ENCODE data around the gene TRIP13. TPM values are rescaled to one million over a fixed set of nuclear protein-coding genes. Genes with fewer than 3 reads are reported as not detected.

TRIP13 gene
- total RNA-seq, 1 experiment from 2014 or later, result 45.9 TPM

DNA sequence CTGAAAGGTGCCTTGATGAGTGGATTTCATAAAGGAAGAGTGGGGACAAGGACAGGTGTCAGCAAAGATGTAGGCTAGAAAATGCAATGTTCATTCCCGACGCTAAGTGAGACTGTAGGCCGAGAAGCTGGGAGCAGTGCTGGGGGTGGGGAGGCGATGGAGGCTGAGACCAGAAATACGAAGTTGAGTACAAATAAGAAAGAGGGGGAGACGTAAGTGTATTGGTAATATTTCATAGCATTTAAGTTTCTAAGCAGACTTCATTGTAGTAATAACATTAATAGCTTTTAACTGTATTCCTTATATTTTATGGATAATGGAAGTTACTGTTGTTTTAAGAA is 11.0 kb downstream of the TRIP13 start:
- Histone ChIP-seq H3K4me1 (ENCODE audit: control insufficient read depth, insufficient read depth, low read length) (no peaks in the 10 kb centered on the region), H3K4me3 (ENCODE audit: low read depth in 2 of 2, low read length in 2 of 2) (no peak overlapping the region), H3K36me3 (ENCODE audit: control insufficient read depth, insufficient read depth, low read length) (peaks cover 23% of the 10 kb centered on the region), H3K27me3 (ENCODE audit: control insufficient read depth, insufficient read depth, low read length) (no peaks in the 10 kb centered on the region), H3K9me3 (ENCODE audit: control insufficient read depth, insufficient read depth, low read depth, low read length) (no peaks in the 10 kb centered on the region), H3K27ac (ENCODE audit: low read length) (no peak overlapping the region)
- TF ChIP-seq, protein P1, sequence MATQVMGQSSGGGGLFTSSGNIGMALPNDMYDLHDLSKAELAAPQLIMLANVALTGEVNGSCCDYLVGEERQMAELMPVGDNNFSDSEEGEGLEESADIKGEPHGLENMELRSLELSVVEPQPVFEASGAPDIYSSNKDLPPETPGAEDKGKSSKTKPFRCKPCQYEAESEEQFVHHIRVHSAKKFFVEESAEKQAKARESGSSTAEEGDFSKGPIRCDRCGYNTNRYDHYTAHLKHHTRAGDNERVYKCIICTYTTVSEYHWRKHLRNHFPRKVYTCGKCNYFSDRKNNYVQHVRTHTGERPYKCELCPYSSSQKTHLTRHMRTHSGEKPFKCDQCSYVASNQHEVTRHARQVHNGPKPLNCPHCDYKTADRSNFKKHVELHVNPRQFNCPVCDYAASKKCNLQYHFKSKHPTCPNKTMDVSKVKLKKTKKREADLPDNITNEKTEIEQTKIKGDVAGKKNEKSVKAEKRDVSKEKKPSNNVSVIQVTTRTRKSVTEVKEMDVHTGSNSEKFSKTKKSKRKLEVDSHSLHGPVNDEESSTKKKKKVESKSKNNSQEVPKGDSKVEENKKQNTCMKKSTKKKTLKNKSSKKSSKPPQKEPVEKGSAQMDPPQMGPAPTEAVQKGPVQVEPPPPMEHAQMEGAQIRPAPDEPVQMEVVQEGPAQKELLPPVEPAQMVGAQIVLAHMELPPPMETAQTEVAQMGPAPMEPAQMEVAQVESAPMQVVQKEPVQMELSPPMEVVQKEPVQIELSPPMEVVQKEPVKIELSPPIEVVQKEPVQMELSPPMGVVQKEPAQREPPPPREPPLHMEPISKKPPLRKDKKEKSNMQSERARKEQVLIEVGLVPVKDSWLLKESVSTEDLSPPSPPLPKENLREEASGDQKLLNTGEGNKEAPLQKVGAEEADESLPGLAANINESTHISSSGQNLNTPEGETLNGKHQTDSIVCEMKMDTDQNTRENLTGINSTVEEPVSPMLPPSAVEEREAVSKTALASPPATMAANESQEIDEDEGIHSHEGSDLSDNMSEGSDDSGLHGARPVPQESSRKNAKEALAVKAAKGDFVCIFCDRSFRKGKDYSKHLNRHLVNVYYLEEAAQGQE (IDR thresholded peaks at IDR 0.05; ENCODE audit: insufficient read depth in 1 of 2, low read depth in 2 of 2, low read length in 1 of 2), result no peak
- TF ChIP-seq, protein P2, sequence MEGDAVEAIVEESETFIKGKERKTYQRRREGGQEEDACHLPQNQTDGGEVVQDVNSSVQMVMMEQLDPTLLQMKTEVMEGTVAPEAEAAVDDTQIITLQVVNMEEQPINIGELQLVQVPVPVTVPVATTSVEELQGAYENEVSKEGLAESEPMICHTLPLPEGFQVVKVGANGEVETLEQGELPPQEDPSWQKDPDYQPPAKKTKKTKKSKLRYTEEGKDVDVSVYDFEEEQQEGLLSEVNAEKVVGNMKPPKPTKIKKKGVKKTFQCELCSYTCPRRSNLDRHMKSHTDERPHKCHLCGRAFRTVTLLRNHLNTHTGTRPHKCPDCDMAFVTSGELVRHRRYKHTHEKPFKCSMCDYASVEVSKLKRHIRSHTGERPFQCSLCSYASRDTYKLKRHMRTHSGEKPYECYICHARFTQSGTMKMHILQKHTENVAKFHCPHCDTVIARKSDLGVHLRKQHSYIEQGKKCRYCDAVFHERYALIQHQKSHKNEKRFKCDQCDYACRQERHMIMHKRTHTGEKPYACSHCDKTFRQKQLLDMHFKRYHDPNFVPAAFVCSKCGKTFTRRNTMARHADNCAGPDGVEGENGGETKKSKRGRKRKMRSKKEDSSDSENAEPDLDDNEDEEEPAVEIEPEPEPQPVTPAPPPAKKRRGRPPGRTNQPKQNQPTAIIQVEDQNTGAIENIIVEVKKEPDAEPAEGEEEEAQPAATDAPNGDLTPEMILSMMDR (IDR thresholded peaks at IDR 0.05), result no peak
- no peak for TF ChIP-seq TCF7L2 (IDR thresholded peaks at IDR 0.05; ENCODE audit: low read depth, low read length)
- no peak for TF ChIP-seq POLR2AphosphoS5 (IDR thresholded peaks at IDR 0.05; ENCODE audit: low read depth, low read length)
- no TSS peak for BruUV-seq (replicated peaks)
- no peak for DNase-seq (ENCODE audit: low read depth, low spot score)
- intact Hi-C loops (cut with micrococcal nuclease; ENCODE audit: unreplicated experiment) (loop anchor here (5.0 kb wide), 1 partner anchor 231 kb away; no protein-coding TSS in a partner anchor), in situ Hi-C loops (cut with HindIII; ENCODE audit: low pct_unique_long_range_greater_than_20kb, low sequenced_read_pairs) (no loop called here)
- ChIA-PET POLR2A (no interaction called here), CTCF (no interaction called here)
- ATAC-seq, result no peak

DNA sequence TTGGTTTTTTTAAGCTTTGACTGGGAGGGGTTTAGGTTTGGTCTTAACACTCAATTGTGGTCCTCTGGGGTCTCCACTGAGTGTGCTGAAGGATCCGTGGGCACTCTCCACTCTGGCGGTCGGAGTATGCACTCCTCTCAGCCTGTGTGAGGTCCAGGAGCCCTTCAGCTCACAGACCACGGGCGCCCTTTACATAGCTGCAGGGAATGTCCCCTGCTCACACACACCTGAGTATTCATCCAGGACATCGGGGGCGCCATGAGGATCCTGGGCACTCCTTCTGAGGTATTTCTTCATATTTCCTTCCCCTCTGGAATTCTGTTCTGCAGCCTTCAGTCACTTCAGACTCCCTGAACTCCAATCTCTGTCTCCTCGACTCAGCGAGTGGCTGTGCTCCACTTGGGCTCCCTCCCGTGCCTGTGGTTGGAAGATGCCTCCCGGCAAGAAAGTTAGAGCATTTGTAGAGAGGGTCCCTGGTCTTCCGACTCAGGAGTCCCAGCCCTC is 12.5 kb downstream of the TRIP13 start:
- ATAC-seq (no peak), DNase-seq (ENCODE audit: low read depth, low spot score) (no peak)
- Histone ChIP-seq H3K27ac (ENCODE audit: low read length) (no peak overlapping the region), H3K36me3 (ENCODE audit: control insufficient read depth, insufficient read depth, low read length) (peaks cover 26% of the 10 kb centered on the region), H3K9me3 (ENCODE audit: control insufficient read depth, insufficient read depth, low read depth, low read length) (no peaks in the 10 kb centered on the region), H3K27me3 (ENCODE audit: control insufficient read depth, insufficient read depth, low read length) (no peaks in the 10 kb centered on the region), H3K4me1 (ENCODE audit: control insufficient read depth, insufficient read depth, low read length) (no peaks in the 10 kb centered on the region), H3K4me3 (ENCODE audit: low read depth in 2 of 2, low read length in 2 of 2) (no peak overlapping the region)
- in situ Hi-C loops (cut with HindIII; ENCODE audit: low pct_unique_long_range_greater_than_20kb, low sequenced_read_pairs), result no loop called here
- CTCF ChIA-PET, result no interaction called here
- intact Hi-C loops (cut with micrococcal nuclease; ENCODE audit: unreplicated experiment), result no loop called here
- TF ChIP-seq, protein P2 (IDR thresholded peaks at IDR 0.05), result no peak
- TF ChIP-seq POLR2AphosphoS5 (IDR thresholded peaks at IDR 0.05; ENCODE audit: low read depth, low read length), result no peak
- no peak for TF ChIP-seq SIN3A (IDR thresholded peaks at IDR 0.05; ENCODE audit: borderline replicate concordance, insufficient read depth, low read depth, low read length)
- TF ChIP-seq TCF7L2 (IDR thresholded peaks at IDR 0.05; ENCODE audit: low read depth, low read length), result no peak
- TF ChIP-seq, protein P1 (IDR thresholded peaks at IDR 0.05; ENCODE audit: insufficient read depth in 1 of 2, low read depth in 2 of 2, low read length in 1 of 2), result no peak
- POLR2A ChIA-PET, result interaction anchor here (0.6 kb wide), 1 partner anchor 396 kb away, joined by 3 read pairs; no protein-coding TSS in a partner anchor
- no TSS peak for BruUV-seq (replicated peaks)

Measured in Panc1 (cell line).